ENCODE data around the gene RNFT2. TPM values are rescaled to one million over a fixed set of nuclear protein-coding genes. Genes with fewer than 3 reads are reported as not detected.

Gene RNFT2
- total RNA-seq: 8.4 and 16.3 TPM in 2 replicates

- Histone ChIP-seq H3K36me3 (ENCODE audit: control insufficient read depth, insufficient read depth, low read length) (no peaks in the 10 kb centered on the region), H3K4me3 (ENCODE audit: low read depth, low read length) (peak within 1 kb of the TSS; percentile 94), H3K27me3 (ENCODE audit: control insufficient read depth, insufficient read depth, low read length) (no peaks in the 10 kb centered on the region)
- no peak for TF ChIP-seq CTCF (IDR thresholded peaks at IDR 0.05; ENCODE audit: insufficient read depth, low read length, poor library complexity, severe bottlenecking)
- DNase-seq (ENCODE audit: low read depth): peak; percentile 98
Observed at GRCh38 chr12:116737774-116738657, at the start of gene RNFT2, which contains the start of gene SPRING1. TSS of gene RNFT2 (plus strand) at chr12:116738315. CDS start at chr12:116740498, 2,183 bp downstream. TSS of gene SPRING1 (minus strand) at chr12:116738069. CDS start at chr12:116737900, 169 bp downstream.

- Histone ChIP-seq H3K4me3 (ENCODE audit: low read depth, low read length) (no peak overlapping the region), H3K27me3 (ENCODE audit: control insufficient read depth, insufficient read depth, low read length) (peaks cover 28% of the 10 kb centered on the region), H3K36me3 (ENCODE audit: control insufficient read depth, insufficient read depth, low read length) (no peaks in the 10 kb centered on the region)
- no peak for TF ChIP-seq CTCF (IDR thresholded peaks at IDR 0.05; ENCODE audit: insufficient read depth, low read length, poor library complexity, severe bottlenecking)
- no peak for DNase-seq (ENCODE audit: low read depth)
Observed at GRCh38 chr12:116689521-116689920, 48.6 kb upstream of the RNFT2 start.

- no peak for DNase-seq (ENCODE audit: low read depth)
- H3K27me3 ChIP-seq (ENCODE audit: control insufficient read depth, insufficient read depth, low read length): peaks cover 34% of the 10 kb centered on the region
- TF ChIP-seq CTCF (IDR thresholded peaks at IDR 0.05; ENCODE audit: insufficient read depth, low read length, poor library complexity, severe bottlenecking): no peak
- H3K4me3 ChIP-seq (ENCODE audit: low read depth, low read length): no peak overlapping the region
- no peaks in the 10 kb centered on the region for H3K36me3 ChIP-seq (ENCODE audit: control insufficient read depth, insufficient read depth, low read length)
Observed at GRCh38 chr12:116689979-116690744, 48.0 kb upstream of the RNFT2 start.

- DNase-seq (ENCODE audit: low read depth): no peak
- Histone ChIP-seq H3K36me3 (ENCODE audit: control insufficient read depth, insufficient read depth, low read length) (no peaks in the 10 kb centered on the region), H3K4me3 (ENCODE audit: low read depth, low read length) (no peak overlapping the region), H3K27me3 (ENCODE audit: control insufficient read depth, insufficient read depth, low read length) (peaks cover 40% of the 10 kb centered on the region)
- no peak for TF ChIP-seq CTCF (IDR thresholded peaks at IDR 0.05; ENCODE audit: insufficient read depth, low read length, poor library complexity, severe bottlenecking)
Observed at GRCh38 chr12:116691205-116691604, 46.9 kb upstream of the RNFT2 start.

GRCh38 chr12:116691636-116692035, 46.5 kb upstream of the RNFT2 start:
- Histone ChIP-seq H3K4me3 (ENCODE audit: low read depth, low read length) (no peak overlapping the region), H3K27me3 (ENCODE audit: control insufficient read depth, insufficient read depth, low read length) (peaks cover 43% of the 10 kb centered on the region), H3K36me3 (ENCODE audit: control insufficient read depth, insufficient read depth, low read length) (no peaks in the 10 kb centered on the region)
- TF ChIP-seq CTCF (IDR thresholded peaks at IDR 0.05; ENCODE audit: insufficient read depth, low read length, poor library complexity, severe bottlenecking): no peak
- no peak for DNase-seq (ENCODE audit: low read depth)

All from kidney epithelial cell (primary cell).